Neural crest cell (in vitro differentiated cells): ENCODE data around the gene P3H4. TPM values are rescaled to one million over a fixed set of nuclear protein-coding genes. Genes with fewer than 3 reads are reported as not detected.
A peak's percentile ranks its signal among the peaks of the same experiment; 100 is the strongest.

ENCODE experiments used
- DNase-seq: peaks from one replicate; pipeline ENCODE4 v3.0.0; 2021; ENCODE audit warnings: low read depth, mixed read lengths, low spot score
- H3K27ac Mint-ChIP-seq: one replicate; pipeline ENCODE4 v1.8.0; 2021; ENCODE audit warnings: mild to moderate bottlenecking, mixed read lengths; ENCODE audit not compliant: unreplicated experiment
- H3K27me3 Mint-ChIP-seq: 2 replicates; pipeline ENCODE4 v1.8.0; 2021; ENCODE audit warnings: low read depth, mild to moderate bottlenecking, mixed read lengths
- H3K36me3 Mint-ChIP-seq: 2 replicates; pipeline ENCODE4 v1.8.0; 2021; ENCODE audit warnings: low read depth, mild to moderate bottlenecking, mixed read lengths
- H3K4me1 Mint-ChIP-seq: 2 replicates; pipeline ENCODE4 v1.8.0; 2021; ENCODE audit warnings: mixed read lengths
- H3K4me3 Mint-ChIP-seq: one replicate; pipeline ENCODE4 v1.8.0; 2021; ENCODE audit warnings: mild to moderate bottlenecking, mixed read lengths
- H3K9me3 Mint-ChIP-seq: 2 replicates; pipeline ENCODE4 v1.8.0; 2021; ENCODE audit warnings: mixed read lengths
- CTCF ChIP-seq: fragments of 200-600 bp; sonication (generic); conservative IDR thresholded peaks from 2 replicates; pipeline ENCODE4 v1.5.0; 2021; ENCODE audit warnings: antibody characterized with exemption, mild to moderate bottlenecking
- total RNA-seq: library from RNA; stranded (reverse); gene quantifications from 2 replicates; pipeline ENCODE4 v1.2.1, GENCODE V29; 2021

P3H4 gene
- total RNA-seq, 1 donor from 2014 or later: 42.3 TPM

GRCh38 chr17:41775394-41776226 lies 36.1 kb downstream of the P3H4 start:
- Mint-ChIP-seq H3K9me3 (no peaks in the 10 kb centered on the region), H3K27me3 (no peaks in the 10 kb centered on the region), H3K27ac (peak overlapping the region; percentile 90), H3K36me3 (no peaks in the 10 kb centered on the region), H3K4me3 (peak overlapping the region; percentile 8), H3K4me1 (peaks cover 37% of the 10 kb centered on the region)
- no peak for TF ChIP-seq CTCF
- DNase-seq: peak; percentile 16

- H3K4me3 Mint-ChIP-seq: peak overlapping the region; percentile 19
- H3K27ac Mint-ChIP-seq: no peak overlapping the region
- H3K27me3 Mint-ChIP-seq: no peaks in the 10 kb centered on the region
- H3K4me1 Mint-ChIP-seq: peaks cover 37% of the 10 kb centered on the region
- DNase-seq: no peak
- TF ChIP-seq CTCF: no peak
- no peaks in the 10 kb centered on the region for H3K36me3 Mint-ChIP-seq
- H3K9me3 Mint-ChIP-seq: no peaks in the 10 kb centered on the region
These were observed 38.0 kb downstream of the P3H4 start for GRCh38 chr17:41773731-41774193.

GRCh38 chr17:41773190-41773588 lies 38.6 kb downstream of the P3H4 start:
- no peak overlapping the region for H3K27ac Mint-ChIP-seq
- DNase-seq: no peak
- H3K4me1 Mint-ChIP-seq: peaks cover 37% of the 10 kb centered on the region
- TF ChIP-seq CTCF: no peak
- H3K4me3 Mint-ChIP-seq: no peak overlapping the region
- H3K27me3 Mint-ChIP-seq: no peaks in the 10 kb centered on the region
- H3K36me3 Mint-ChIP-seq: no peaks in the 10 kb centered on the region
- H3K9me3 Mint-ChIP-seq: no peaks in the 10 kb centered on the region

GRCh38 chr17:41772586-41773189 lies 39.1 kb downstream of the P3H4 start:
- no peaks in the 10 kb centered on the region for H3K27me3 Mint-ChIP-seq
- no peaks in the 10 kb centered on the region for H3K36me3 Mint-ChIP-seq
- H3K27ac Mint-ChIP-seq: peak overlapping the region; percentile 86
- no peaks in the 10 kb centered on the region for H3K9me3 Mint-ChIP-seq
- no peak for DNase-seq
- peaks cover 37% of the 10 kb centered on the region for H3K4me1 Mint-ChIP-seq
- no peak overlapping the region for H3K4me3 Mint-ChIP-seq
- TF ChIP-seq CTCF: no peak

- Mint-ChIP-seq H3K9me3 (no peaks in the 10 kb centered on the region), H3K27ac (no peak overlapping the region), H3K4me1 (peaks cover 37% of the 10 kb centered on the region), H3K36me3 (no peaks in the 10 kb centered on the region), H3K27me3 (no peaks in the 10 kb centered on the region), H3K4me3 (no peak overlapping the region)
- DNase-seq: no peak
- TF ChIP-seq CTCF: no peak
These were observed 39.5 kb downstream of the P3H4 start for GRCh38 chr17:41772218-41772585.
